HG03558 (cell line): ENCODE measurements around the gene MUCL3.
"Not testable (repeated sequence)": the region's sequence is repeated elsewhere in the genome, so short reads cannot be mapped to it uniquely, and the experiment has no call there.

Experiments used
- ATAC-seq: cut with Tn5 transposase; IDR thresholded peaks from one replicate; pipeline ENCODE4 v1.9.1; 2021; ENCODE audit warnings: moderate number of reproducible peaks; ENCODE audit not compliant: unreplicated experiment; ENCODE audit errors: extremely low read depth

Gene MUCL3

DNA sequence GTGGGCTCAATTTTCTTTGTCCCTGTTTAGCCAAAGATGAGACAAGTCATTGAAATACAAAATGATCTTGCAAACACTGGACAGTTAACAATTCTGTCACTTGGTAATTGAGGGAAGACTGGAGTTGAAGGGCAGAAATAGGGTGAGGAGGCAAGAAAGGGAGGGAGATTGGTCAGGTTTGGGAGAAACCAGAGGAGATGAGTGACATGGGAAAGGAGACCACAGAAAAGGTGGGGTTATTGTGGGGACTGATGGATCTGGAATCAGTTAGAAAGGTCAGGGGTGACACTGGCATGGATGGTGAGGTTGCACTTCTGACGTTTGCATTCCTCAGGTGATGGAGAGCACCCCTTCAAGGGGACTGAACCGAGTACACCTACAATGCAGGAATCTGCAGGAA is 32.1 kb upstream of the MUCL3 start:
- no peak for ATAC-seq

DNA sequence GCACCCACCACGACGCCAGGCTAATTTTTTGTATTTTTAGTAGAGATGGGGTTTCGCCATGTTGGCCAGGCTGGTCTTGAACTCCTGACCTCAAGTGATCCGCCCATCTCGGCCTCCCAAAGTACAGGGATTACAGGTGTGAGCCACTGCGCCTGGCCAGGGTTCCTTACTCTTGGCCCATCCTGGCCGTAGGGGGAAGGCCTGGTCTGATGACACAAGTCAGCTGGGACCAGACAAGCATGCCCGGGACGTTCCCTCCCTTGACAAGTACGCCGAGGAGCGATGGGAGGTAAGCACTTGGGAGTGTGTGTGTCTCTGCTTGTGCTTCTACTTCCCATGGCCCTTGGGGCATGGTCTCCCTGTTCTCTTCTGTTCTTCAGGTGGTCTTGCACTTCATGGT is 30.3 kb upstream of the MUCL3 start:
- ATAC-seq, result not testable (repeated sequence)

GRCh38 chr6:30912746-30913520 is 27.8 kb upstream of the MUCL3 start:
- ATAC-seq, result no peak

- no peak for ATAC-seq
Observed at GRCh38 chr6:30913721-30914075, 27.1 kb upstream of the MUCL3 start.

GRCh38 chr6:30914076-30914853 is 26.5 kb upstream of the MUCL3 start, which contains the start of gene VARS2:
VARS2 (plus strand) TSS chr6:30914238; CDS start chr6:30914837, 599 bp downstream.
- ATAC-seq, result peak; percentile 56

- no peak for ATAC-seq
Observed at GRCh38 chr6:30914854-30915590, 25.8 kb upstream of the MUCL3 start.

- no peak for ATAC-seq
Observed at GRCh38 chr6:30915591-30915946, 25.2 kb upstream of the MUCL3 start.

- ATAC-seq, result no peak
Observed at GRCh38 chr6:30917041-30917440, 23.7 kb upstream of the MUCL3 start.

- no peak for ATAC-seq
Observed at GRCh38 chr6:30917487-30917886, 23.3 kb upstream of the MUCL3 start.

DNA sequence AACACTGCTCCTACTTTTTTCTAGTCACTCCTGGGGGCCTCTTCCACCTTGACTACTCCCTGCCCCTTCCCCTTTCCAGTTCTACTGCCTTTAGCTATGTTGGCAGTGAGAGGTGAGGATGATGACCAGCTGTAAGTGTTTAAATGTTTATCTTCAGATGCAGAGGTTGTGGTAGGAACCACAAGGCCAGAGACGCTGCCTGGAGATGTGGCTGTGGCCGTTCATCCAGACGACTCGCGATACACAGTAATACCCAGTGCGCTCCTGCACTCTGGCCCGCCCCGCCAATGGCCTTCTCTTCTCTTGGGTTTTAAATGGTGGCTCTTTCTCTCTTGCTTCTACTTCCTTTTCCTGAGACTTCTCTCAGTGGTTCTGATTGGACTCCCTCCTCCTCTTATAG is 22.1 kb upstream of the MUCL3 start:
- ATAC-seq, result no peak

GRCh38 chr6:30922447-30922852 is 18.3 kb upstream of the MUCL3 start:
- ATAC-seq, result no peak

DNA sequence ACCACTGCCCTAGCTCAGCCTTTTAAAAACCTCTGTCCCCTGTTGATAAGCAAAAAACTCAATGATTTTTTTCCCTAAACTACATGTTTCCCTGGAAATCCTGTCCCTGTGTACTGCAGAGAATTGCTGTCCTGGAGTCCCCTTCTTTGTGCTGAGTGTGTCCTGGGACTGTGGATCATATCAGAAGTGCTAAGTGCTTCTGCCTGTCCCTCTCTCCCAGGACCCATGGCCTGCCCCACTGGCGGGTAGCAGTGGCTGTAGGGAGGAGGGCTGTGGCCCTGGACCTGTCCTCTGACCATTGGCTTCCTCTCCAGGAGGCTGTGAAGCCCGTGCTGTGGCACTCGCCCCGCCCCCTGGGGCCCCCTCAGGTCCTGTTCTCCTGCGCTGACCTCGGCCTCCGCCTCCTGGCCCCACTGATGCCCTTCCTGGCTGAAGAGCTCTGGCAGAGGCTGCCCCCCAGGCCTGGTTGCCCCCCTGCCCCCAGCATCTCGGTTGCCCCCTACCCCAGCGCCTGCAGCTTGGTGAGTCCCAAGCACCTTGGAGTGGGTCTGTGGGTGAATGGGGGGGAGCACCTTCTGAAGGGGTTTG is 16.6 kb upstream of the MUCL3 start:
- not testable (repeated sequence) for ATAC-seq

DNA sequence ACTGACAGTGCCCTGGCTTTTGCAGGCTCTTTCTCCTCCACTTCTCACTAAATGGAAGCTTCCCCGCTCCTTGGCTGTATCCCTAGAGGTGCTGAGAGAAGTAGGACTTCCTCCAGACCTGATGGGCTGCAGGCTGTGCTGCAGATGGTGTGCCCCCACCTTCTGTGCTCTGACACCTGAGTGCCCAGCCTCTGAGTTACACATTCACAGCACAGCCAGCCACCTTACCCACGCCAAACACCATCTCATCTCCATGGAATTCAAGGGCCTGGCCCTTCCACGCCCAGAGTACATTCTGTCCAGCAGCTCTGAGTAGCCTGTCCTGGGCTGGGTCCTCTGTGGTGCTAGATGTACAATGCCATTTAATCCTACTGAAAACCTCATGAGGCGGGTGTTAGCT is 14.1 kb upstream of the MUCL3 start:
- ATAC-seq, result no peak

GRCh38 chr6:30927080-30927479 is 13.7 kb upstream of the MUCL3 start:
- ATAC-seq, result not testable (repeated sequence)

GRCh38 chr6:30928677-30929076 is 12.1 kb upstream of the MUCL3 start:
- no peak for ATAC-seq

GRCh38 chr6:30930506-30930905 is 10.3 kb upstream of the MUCL3 start:
- ATAC-seq, result no peak

GRCh38 chr6:30931272-30931671 is 9.5 kb upstream of the MUCL3 start:
- no peak for ATAC-seq

DNA sequence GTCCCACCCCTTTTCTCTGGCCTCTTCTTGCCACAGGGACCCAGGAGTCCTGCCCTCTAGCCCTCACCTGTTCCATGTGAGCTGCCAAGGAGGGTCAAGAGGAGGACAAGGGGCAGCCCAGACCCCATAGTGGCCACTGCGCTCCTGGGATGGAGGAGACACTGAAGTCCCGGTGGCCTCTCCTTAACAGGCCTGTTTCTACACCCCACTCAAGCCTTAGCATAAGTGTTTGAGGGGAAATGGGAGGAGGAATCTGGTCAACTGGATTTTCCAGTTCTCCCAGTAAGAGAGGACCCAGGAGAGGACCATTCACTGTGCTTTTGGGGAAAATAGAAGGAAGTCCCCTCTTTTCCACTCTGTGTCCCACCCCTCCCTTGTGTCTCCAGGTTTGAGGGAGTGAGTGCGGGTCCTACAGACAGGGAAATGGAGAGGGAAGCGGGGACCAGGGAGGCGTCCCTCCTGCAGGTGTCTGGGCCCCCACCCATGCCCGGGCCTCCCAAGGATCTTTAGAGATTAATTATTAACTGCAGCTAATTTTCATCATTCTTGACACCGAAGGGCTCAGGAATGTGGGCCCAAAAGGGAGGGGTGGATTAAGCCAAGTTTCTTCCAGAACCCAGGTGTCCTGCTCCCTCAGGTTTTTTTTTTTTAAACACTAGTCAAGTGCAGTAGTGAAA is 8.7 kb upstream of the MUCL3 start, which contains the start of gene SFTA2:
Gene SFTA2 (minus strand): TSS at position 202 of the 677 bp plus-strand sequence. CDS start 74 bp downstream, at position 128.
- ATAC-seq, result no peak

DNA sequence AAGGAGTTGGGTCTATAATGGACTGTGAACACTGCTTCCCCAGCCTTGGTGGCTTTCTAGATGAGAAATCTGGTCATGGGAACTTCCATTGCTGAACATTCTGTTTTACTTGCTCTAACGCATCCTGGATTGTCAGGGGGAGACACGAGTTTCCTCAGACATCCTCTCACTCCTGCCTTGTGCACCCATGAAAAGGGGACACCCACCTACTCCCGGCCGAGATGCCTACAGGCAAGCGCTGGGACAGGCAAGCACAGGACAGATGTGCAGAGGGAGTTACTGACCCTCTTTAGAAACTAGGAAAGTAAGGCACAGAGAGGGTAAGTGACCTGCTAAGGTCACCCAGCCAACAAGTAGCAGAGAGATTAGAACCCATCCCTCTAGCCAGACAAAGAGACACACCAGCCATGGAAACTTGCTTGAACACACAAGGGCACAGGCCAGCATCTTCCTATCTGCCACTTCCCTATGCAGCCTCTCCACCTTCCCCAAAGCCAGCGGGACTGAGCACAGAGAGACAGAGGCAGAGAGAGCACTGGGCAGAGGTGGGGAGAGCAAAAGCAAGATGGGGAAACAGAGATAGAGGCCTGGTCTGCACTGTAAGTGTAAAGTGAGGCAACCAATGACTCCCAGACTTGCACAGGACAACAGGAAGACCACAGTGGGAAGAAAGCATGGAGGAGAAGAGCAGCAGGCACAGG is 8.0 kb upstream of the MUCL3 start:
- no peak for ATAC-seq
